Endodermal cell (in vitro differentiated cells): Measurements from ENCODE around the gene ATXN3. TPM values are rescaled to one million over a fixed set of nuclear protein-coding genes. Genes with fewer than 3 reads are reported as not detected.
A peak's percentile ranks its signal among the peaks of the same experiment; 100 is the strongest.

Source experiments
- DNase-seq: peaks from one replicate; pipeline ENCODE4 v3.0.0-alpha.2; 2017
- H3K27ac ChIP-seq: 2 replicates; pipeline ENCODE4 v1.5.1; 2013; ENCODE audit warnings: mild to moderate bottlenecking, low read depth, low read length, moderate library complexity
- H3K27me3 ChIP-seq: 2 replicates; pipeline ENCODE4 v1.6.1; 2013; ENCODE audit warnings: mild to moderate bottlenecking, low read length, moderate library complexity; ENCODE audit not compliant: insufficient read depth, control insufficient read depth, poor library complexity, severe bottlenecking
- H3K36me3 ChIP-seq: 2 replicates; pipeline ENCODE4 v1.7.0; 2013; ENCODE audit warnings: mild to moderate bottlenecking, low read length, moderate library complexity; ENCODE audit not compliant: control insufficient read depth, insufficient read depth
- H3K4me1 ChIP-seq: one replicate; pipeline ENCODE4 v1.7.0; 2013; ENCODE audit warnings: low read length; ENCODE audit not compliant: control insufficient read depth, insufficient read depth
- H3K4me3 ChIP-seq: 2 replicates; pipeline ENCODE4 v1.5.1; 2013; ENCODE audit warnings: mild to moderate bottlenecking, low read length, moderate library complexity
- H3K9ac ChIP-seq: 2 replicates; pipeline ENCODE4 v1.6.1; 2013; ENCODE audit warnings: mild to moderate bottlenecking, low read length, moderate library complexity; ENCODE audit not compliant: poor library complexity, severe bottlenecking; ENCODE audit errors: extremely low read depth
- H3K9me3 ChIP-seq: 2 replicates; pipeline ENCODE4 v1.6.1; 2013; ENCODE audit warnings: mild to moderate bottlenecking, low read length, moderate library complexity; ENCODE audit not compliant: control insufficient read depth
- H3K27ac Mint-ChIP-seq: 2 replicates; pipeline ENCODE4 v1.8.0; 2020; ENCODE audit warnings: mixed read lengths
- H3K27me3 Mint-ChIP-seq: 2 replicates; pipeline ENCODE4 v1.8.0; 2021; ENCODE audit warnings: mild to moderate bottlenecking, mixed read lengths; ENCODE audit not compliant: insufficient read depth
- H3K36me3 Mint-ChIP-seq: 2 replicates; pipeline ENCODE4 v1.8.0; 2020; ENCODE audit warnings: low read depth, mixed read lengths
- H3K4me1 Mint-ChIP-seq: 2 replicates; pipeline ENCODE4 v1.8.0; 2020; ENCODE audit warnings: mixed read lengths
- H3K4me3 Mint-ChIP-seq: 2 replicates; pipeline ENCODE4 v1.8.0; 2020; ENCODE audit warnings: mild to moderate bottlenecking, moderate library complexity, mixed read lengths
- H3K9me3 Mint-ChIP-seq: 2 replicates; pipeline ENCODE4 v1.8.0; 2020; ENCODE audit warnings: mild to moderate bottlenecking, mixed read lengths
- WGBS, 2 experiments: methylation state at CpG; one replicate each; pipeline versions ENCODE4 v1.1.5 to v1.1.7; 2013; ENCODE audit warnings: missing lambda C conversion rate in 2 of 2, mixed read lengths in 1 of 2; ENCODE audit not compliant: insufficient coverage in 1 of 2, insufficient read length in 1 of 2; 5-methylcytosine and 5-hydroxymethylcytosine counted together
- total RNA-seq, 2 donors: library from RNA; stranded (reverse); fragmentation: NEBNext Ultra II Directional in 1 of 2; extraction: Animal tissue kit (Norgen Biotek cat#: 25700) in 1 of 2; gene quantifications; 2 replicates in 1 of 2; 3 replicates in 1 of 2; pipeline ENCODE4 v1.2.1, GENCODE V29; 2021
- TF ChIP-seq, protein P1 (sequence below): fragments of 200-600 bp; sonication (generic); conservative IDR thresholded peaks from 2 replicates; pipeline ENCODE4 v1.5.0; 2021; ENCODE audit warnings: antibody characterized with exemption, mild to moderate bottlenecking

ATXN3 gene
- total RNA-seq, 2 donors from 2014 or later, result 25.7 to 33.2 TPM

DNA sequence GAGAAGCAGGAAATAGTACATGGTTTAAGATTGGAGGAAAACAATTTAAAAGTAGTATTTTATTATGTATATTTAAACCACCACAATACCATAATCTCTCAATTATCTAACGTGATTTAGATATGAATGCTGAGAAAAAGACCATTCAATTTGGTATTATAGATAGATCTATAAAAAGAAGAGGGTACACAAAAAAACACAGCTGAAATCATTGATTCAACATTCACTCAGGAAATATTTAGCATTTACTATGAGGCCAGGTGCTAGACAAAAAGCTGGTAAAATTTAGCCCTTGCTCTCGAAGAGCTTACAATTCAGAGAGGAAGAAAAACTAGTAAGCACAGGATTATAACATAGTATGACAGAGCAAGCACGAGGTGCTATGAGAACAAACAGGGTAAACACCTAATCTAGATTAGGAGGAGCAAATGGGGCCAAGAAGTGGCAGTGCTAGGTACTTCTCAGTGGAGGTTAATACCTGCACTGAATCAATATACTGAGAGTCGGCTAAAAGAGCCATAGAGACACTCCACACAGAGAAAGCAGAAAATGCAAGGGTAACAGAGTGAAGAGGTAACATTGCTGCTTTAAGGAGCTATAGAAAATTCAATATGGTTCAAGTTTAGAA is 94.1 kb downstream of the ATXN3 start:
- Histone ChIP-seq H3K36me3 (peaks cover 37% of the 10 kb centered on the region), H3K4me1 (no peaks in the 10 kb centered on the region), H3K27ac (no peak overlapping the region), H3K4me3 (no peak overlapping the region), H3K9ac (no peak overlapping the region), H3K9me3 (no peaks in the 10 kb centered on the region), H3K27me3 (no peaks in the 10 kb centered on the region)
- no peak for DNase-seq
- TF ChIP-seq, protein P1, sequence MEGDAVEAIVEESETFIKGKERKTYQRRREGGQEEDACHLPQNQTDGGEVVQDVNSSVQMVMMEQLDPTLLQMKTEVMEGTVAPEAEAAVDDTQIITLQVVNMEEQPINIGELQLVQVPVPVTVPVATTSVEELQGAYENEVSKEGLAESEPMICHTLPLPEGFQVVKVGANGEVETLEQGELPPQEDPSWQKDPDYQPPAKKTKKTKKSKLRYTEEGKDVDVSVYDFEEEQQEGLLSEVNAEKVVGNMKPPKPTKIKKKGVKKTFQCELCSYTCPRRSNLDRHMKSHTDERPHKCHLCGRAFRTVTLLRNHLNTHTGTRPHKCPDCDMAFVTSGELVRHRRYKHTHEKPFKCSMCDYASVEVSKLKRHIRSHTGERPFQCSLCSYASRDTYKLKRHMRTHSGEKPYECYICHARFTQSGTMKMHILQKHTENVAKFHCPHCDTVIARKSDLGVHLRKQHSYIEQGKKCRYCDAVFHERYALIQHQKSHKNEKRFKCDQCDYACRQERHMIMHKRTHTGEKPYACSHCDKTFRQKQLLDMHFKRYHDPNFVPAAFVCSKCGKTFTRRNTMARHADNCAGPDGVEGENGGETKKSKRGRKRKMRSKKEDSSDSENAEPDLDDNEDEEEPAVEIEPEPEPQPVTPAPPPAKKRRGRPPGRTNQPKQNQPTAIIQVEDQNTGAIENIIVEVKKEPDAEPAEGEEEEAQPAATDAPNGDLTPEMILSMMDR, result no peak
- 88 to 91% methylated on average over 1 to 3 of the region's 4 CpGs for WGBS, 2 experiments
- peak overlapping the region; percentile 4 for H3K27ac Mint-ChIP-seq
- no peak overlapping the region for H3K4me3 Mint-ChIP-seq
- peaks cover 37% of the 10 kb centered on the region for H3K36me3 Mint-ChIP-seq
- H3K9me3 Mint-ChIP-seq, result no peaks in the 10 kb centered on the region
- peaks cover 7% of the 10 kb centered on the region for H3K4me1 Mint-ChIP-seq
- H3K27me3 Mint-ChIP-seq, result no peaks in the 10 kb centered on the region

DNA sequence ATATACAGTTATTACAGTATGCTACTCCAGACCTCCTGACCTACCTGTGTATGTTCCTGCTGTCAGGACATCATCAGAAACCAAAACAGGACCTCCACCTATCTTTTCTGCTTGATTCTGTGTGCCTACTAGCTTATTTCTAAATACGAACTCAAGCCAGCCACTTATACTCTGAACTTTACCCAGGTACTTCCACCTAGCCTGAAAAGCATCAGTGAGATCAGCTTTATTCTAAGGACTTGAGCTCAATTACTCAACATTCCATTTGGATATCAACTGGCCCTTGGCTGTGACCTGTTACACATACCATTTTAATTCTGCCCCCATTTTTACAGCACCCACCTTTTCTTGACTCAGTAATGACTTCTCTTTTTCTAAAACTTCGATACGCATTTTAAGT is 95.7 kb downstream of the ATXN3 start:
- no peak overlapping the region for H3K4me3 Mint-ChIP-seq
- no peaks in the 10 kb centered on the region for H3K9me3 ChIP-seq
- H3K4me1 ChIP-seq, result no peaks in the 10 kb centered on the region
- H3K4me1 Mint-ChIP-seq, result peaks cover 7% of the 10 kb centered on the region
- no peak overlapping the region for H3K27ac ChIP-seq
- peaks cover 29% of the 10 kb centered on the region for H3K36me3 ChIP-seq
- H3K27ac Mint-ChIP-seq, result no peak overlapping the region
- H3K9ac ChIP-seq, result no peak overlapping the region
- H3K36me3 Mint-ChIP-seq, result peaks cover 34% of the 10 kb centered on the region
- TF ChIP-seq, protein P1, result no peak
- no peaks in the 10 kb centered on the region for H3K27me3 Mint-ChIP-seq
- no peaks in the 10 kb centered on the region for H3K27me3 ChIP-seq
- no peaks in the 10 kb centered on the region for H3K9me3 Mint-ChIP-seq
- 92 to 100% methylated on average over 2 to 3 of the region's 3 CpGs for WGBS, 2 experiments
- no peak overlapping the region for H3K4me3 ChIP-seq
- DNase-seq, result no peak

DNA sequence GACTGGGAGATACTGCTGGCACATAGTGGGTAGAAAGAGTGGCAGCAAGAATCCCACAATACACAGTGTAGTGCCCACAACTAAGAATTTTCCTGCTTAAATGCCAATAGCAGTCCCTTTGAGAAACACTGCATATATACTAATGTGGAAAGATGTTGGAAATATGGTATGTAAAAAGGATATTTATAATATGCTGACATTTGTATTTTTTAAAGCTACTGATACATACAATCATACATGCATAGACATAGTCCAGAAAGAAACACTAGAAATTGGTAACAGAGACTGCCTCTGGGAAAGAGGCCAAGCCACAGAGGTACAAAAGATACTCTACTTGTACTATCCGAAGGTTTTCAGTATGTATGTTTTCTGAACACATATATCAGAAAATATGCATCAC is 96.8 kb downstream of the ATXN3 start:
- 100% methylated on average over 1 of the region's 1 CpG; no CpG with 5 or more reads in 1 of the 2 experiments for WGBS, 2 experiments
- H3K27ac ChIP-seq, result no peak overlapping the region
- Mint-ChIP-seq H3K27ac (no peak overlapping the region), H3K9me3 (no peaks in the 10 kb centered on the region), H3K4me1 (peaks cover 7% of the 10 kb centered on the region), H3K4me3 (no peak overlapping the region), H3K36me3 (peaks cover 40% of the 10 kb centered on the region), H3K27me3 (no peaks in the 10 kb centered on the region)
- no peaks in the 10 kb centered on the region for H3K4me1 ChIP-seq
- H3K36me3 ChIP-seq, result peaks cover 38% of the 10 kb centered on the region
- H3K9me3 ChIP-seq, result no peaks in the 10 kb centered on the region
- H3K27me3 ChIP-seq, result no peaks in the 10 kb centered on the region
- no peak for DNase-seq
- TF ChIP-seq, protein P1, result no peak
- H3K9ac ChIP-seq, result no peak overlapping the region
- H3K4me3 ChIP-seq, result no peak overlapping the region

Other genes starting within 250 kb of the ATXN3 start
- gene TC2N, start 239.0 kb downstream of the ATXN3 start, total RNA-seq, result 10 to 100 TPM; 17.3 to 19.5 TPM
- 1 to 10 TPM; 4.0 to 4.8 TPM for gene FBLN5, start 158.9 kb downstream of the ATXN3 start, total RNA-seq
- gene TRIP11, start 66.5 kb downstream of the ATXN3 start, total RNA-seq, result 10 to 100 TPM; 39.0 to 40.8 TPM
- 100 to 1,000 TPM; 122 to 155 TPM for gene NDUFB1, start 15.1 kb upstream of the ATXN3 start, total RNA-seq
- gene CPSF2, start 15.4 kb upstream of the ATXN3 start, total RNA-seq, result 100 to 1,000 TPM in 1 of 2 donors, 10 to 100 TPM in 1; 91.8 to 103 TPM
- gene SLC24A4, start 216.6 kb upstream of the ATXN3 start, total RNA-seq, result under 1 TPM; 0.09 to 0.29 TPM